Right hindlimb (tissue), 1 donor: ENCODE results near the gene TRIO.
A peak's percentile ranks its signal among the peaks of the same experiment; 100 is the strongest.
"Not testable (repeated sequence)": the region's sequence is repeated elsewhere in the genome, so short reads cannot be mapped to it uniquely, and the experiment has no call there.

Experiments used
- DNase-seq: peaks from one replicate; pipeline ENCODE4 v3.0.0-alpha.2; 2018

TRIO gene

DNA sequence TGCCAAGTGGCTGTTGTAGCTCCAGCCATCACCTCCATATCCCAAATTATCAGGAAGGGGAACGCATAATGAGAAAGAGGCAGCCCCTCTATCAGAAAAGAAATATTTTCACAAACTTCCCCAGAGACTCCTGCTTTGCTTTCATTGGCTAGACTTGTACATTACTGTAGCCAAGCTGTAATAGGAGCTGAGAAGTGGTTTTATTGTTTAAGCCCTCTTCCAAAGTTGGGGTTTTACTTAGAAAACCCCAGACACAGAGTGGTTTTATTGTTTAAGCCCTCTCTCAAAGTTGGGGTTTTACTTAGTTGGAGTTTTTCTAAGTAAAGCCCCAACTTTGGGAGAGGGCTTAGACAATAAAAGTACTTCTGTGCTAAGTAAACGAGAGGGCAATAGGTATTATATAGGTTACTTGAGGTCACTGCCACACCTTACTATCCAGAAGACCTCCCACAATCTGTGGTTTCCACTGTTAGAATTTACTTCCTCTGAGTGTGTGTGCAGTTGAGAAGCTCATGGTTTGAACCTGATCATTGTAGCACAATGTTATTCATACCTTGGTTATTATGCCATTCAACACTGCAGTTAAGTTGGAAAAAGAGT, 222.8 kb downstream of the TRIO start:
- DNase-seq: no peak

DNA sequence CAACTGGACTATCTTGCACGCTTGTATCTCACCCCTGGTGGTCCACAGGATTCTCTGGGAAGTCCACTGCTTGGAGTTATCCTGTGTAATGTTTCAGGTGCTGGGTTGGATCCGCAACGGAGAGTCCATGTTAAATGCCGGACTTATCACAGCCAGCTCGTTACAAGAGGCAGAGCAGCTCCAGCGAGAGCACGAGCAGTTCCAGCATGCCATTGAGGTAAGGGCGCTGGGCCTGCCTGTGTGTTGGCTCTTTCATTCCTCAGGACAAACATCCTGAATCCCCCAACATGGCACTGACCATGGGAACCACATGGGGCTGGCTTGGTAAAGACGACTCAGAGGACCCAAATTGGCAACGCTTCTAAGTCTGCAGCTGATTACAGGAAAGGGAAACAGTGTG, 223.6 kb downstream of the TRIO start:
- no peak for DNase-seq

DNA sequence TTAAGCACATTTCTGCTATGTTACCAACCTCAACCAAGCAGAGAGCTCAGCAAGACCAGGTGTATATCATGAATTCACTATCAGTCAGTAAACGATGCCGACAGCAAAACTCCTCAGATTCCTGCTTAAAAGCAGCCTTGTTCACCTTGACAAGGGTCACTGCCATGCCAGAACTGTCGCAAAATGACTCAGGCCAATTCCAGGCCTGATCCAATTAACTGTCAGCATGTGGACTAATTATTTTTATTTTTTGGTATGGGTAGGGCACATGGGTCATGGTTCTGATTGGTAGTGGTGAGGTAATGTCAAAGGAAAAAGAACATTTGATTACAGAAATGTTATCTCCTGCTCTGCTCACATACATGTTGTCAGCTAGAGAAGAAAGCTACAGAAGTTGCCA, 224.2 kb downstream of the TRIO start:
- DNase-seq: no peak

DNA sequence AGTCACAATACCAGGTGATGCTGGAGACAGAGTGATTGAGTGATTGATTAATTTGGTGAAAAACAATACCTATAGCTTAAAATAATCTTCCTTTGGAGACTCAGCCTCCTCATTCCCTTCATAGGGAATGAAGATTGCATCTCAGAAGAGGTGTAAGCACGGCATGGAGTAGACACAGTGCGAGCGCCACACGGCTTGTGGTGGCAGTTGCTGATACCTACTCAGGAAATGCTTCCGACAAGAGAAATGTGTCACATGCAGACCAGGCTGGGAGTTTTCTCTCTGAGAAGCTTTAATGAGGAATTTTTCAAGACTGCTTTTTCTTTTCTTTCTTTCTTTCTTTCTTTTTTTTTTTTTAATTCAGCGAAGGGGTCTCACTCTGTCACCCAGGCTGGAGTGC, 226.6 kb downstream of the TRIO start:
- DNase-seq: no peak

DNA sequence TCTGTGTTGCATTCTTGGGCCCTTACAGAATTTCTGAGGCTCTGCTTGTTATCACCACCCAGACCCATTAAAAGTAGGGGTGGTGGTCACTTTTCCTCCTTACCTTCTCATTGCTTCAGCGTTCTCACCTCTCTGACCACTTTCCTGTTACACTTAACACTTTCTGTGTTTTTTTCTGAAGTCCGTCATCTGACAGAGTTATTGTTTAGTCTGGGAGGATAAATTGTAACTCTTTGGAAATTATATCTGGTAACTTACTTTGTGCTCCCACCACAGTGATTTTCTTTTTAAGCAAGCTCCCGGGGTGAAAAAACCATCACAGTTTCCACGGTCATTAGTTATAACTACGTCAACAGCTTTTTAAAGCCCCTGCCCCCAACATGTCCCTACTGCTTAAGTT, 227.2 kb downstream of the TRIO start:
- no peak for DNase-seq

DNA sequence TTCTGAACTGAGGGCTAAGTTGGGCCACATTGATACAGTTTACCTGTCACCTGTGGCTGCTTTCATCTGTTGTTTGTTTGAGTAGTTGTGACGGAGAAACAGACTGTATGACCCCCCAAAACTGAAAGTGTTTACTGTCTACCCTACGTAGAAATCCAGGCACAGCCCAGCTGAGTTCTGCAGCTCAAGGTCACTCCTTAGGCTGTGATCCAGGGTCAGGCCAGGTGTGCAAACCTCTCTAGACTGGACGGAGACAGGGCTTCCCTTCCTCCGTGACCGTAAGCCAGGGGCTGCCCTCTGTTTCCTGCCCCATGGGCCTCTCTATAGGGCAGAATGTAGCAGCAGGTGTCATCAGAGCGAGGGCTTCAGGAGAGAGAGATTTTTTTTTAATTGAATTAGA, 230.5 kb downstream of the TRIO start:
- DNase-seq: no peak

DNA sequence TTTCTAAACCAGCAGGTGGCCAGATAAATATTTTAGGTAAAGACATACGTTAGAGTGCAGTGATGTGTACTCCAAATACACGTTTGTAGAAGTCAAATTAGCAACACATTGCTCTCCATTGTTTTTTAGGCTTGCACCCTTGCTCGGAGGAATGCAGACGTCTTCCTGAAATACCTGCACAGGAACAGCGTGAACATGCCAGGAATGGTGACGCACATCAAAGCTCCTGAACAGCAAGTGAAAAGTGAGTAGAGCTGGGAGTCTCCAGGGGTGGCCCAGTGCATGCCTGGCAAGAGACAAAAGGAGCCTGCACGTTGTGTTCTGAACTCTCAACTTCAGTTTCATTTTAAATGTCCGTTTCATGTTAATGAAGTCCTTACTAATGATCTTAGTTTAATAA, 231.0 kb downstream of the TRIO start:
- DNase-seq: no peak

DNA sequence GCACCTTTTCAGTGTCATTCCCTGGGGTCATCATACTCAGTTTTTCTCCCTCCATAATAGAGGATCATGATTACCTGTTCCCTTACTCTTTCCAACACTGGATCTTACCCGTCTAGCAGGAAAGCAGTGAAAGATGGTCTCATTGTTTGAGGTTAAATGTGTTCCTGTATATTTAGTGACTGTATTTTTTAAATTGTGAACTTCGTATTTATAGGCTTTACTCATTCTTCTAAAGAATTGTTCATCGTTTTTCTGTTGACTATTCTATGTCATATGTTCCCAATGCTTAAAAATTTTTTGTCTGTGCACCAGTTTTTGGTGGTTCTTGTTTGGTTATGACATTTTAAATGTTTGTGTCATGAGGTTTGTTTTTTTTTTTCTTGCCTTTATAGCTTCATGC, 233.6 kb downstream of the TRIO start:
- no peak for DNase-seq

DNA sequence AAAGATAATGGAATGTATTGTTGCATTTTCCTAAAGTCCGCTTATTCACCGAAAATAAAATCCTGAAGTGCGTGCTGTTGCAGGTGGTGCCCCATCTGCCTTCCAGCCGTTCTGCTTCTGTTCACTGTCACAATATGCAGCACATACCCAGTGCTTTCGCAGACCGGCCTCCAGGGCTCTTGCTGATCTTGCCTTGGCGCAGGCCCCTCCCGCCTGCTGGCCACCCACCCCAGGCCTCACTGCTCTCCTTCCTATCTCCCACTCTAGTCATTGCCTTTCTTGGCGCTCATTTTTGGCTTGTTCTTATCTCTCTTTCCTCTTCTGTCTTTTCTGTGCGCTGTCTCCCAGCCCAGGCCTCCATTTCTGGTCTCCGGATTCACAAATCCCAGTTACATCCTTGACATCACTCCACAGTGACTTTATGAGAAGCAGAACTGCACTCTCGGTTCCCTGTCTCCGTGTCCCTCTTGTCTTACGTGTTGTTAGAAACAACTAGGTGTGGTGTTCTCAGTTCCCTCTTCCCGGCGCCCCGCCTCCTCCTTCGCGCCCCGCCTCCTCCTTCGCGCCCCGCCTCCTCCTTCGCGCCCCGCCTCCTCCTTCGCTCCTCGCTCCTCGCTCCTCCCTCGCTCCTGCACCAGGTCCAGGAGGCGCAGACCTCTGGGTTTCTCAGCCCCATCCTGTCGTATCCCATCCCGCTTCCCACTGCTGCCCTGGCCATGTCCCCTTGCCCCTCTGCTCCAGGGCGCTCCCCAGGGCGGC, 236.8 kb downstream of the TRIO start:
- DNase-seq: no peak

DNA sequence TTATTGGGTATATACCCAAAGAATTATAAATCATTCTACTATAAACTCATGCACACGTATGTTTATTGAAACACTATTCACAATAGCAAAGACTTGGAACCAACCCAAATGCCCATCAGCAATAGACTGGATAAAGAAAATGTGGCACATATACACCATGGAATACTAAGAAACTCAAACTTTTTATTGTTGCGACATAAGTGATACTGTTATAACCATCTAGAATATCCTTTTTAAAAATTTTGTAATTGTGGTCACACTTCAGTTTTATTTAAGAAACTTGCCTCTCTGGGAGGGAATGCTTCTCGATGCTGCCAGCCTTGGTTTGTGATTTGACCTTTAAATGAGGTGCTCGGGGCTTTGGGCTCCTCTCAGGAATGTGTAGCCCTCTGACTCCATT, 237.6 kb downstream of the TRIO start:
- no peak for DNase-seq

DNA sequence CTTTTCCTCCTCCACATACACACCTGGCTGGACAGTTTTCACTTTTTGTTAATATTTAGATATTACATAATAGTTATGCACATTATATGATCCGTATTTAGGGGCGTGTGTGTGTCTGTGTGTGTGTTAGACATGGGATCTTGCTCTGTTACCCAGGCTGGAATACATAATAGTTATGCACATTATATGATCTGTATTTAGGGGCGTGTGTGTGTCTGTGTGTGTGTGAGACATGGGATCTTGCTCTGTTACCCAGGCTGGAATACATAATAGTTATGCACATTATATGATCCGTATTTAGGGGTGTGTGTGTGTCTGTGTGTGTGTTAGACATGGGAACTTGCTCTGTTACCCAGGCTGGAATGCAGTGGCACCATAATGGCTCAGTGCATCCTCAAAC, 239.5 kb downstream of the TRIO start:
- no peak for DNase-seq

DNA sequence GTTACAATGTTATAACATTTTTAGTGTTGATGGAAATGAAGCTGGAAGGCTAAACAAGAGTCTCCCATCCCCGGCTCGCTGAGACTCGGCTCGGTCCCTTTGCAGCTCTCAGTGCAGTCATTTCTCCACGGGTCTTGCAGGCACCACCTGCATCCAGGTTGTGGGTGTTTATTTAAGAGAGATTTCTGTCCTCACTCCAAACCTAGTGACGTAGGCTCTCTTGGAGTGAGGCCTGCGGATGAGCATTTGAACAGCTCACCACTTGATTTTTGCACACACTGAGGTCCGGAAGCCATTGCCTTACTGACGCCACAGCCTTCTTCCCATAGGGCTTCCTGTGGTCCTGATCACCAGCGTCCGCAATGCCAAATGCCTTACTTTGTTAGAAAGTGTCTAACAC, 240.8 kb downstream of the TRIO start:
- no peak for DNase-seq

DNA sequence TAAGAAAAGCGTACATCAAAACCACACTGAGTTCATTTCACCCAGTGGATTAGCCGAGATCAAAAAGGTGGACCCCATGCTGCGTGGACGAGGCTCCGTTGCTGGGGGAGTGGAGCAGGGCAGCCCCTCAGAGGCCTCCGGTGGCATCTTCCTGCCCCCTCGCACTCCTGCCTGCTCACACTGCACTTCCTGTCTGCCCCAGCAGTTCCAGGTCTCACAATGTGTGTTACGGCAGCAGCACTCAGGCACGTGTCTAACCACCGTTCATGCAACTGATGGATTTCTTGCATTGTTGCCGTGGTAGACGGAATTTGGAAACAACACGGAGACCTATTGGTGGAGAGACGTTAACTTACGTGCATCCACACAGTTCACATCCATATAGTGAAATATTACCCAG, 241.9 kb downstream of the TRIO start:
- no peak for DNase-seq

DNA sequence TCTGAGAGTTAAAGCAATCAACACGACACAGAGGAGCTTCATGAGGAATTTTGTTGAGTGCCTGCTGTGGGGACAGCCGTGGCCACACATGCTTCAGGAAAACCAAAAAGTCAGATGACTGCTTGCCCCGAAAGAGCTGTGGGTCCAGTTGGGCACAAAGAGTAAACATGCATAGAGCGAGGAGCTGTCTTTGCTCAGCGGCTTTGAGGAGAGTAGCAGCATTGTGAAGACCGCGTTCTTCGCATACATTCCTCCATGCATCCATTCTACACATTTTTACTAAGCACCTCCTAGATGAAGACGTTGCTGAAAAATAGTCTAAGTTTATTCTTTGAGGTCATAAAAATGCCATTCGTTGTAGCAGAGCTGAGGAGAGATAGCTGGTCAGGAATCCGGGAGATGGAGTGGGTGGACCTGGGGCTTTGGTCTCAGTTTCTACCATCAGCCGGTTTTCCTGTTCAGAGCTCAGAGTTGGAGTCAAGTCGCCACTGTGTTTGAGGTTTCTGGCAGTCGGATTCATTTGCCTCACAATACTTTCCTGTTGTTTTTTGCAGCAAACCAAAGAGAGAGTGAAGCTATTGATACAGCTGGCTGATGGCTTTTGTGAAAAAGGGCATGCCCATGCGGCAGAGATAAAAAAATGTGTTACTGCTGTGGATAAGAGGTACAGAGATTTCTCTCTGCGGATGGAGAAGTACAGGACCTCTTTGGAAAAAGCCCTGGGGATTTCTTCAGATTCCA, 243.9 kb downstream of the TRIO start:
- DNase-seq: no peak

DNA sequence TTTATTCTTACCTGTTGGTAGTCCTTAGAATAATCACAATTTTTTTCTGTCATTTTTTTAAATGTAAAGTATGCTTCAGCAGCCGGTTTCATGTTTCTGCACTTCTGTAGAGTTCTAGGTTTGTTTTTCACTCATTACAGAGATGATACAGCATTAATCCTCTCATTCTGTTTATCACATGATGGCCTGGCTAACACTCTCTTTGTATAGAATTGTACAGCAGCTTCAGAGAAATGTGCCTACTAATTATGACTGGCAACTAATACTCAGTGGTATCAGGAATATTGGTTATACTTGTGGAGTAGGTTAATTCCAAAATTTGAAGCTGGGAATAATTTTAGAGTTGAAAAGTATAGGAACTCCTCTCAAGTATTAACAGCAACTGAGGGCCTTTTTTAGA, 245.6 kb downstream of the TRIO start:
- DNase-seq: no peak

DNA sequence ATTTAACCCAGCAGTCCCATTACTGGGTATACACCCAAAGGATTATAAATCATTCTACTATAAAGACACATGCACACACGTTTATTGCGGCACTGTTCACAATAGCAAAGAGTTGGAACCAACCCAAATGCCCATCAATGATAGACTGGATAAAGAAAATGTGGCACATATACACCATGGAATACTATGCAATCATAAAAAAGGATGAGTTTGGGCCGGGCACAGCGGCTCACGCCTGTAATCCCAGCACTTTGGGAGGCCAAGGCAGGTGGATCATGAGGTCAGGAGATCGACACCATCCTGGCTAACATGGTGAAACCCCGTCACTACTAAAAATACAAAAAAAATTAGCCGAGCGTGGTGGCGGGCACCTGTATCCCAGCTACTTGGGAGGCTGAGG, 249.4 kb downstream of the TRIO start:
- DNase-seq: not testable (repeated sequence)

DNA sequence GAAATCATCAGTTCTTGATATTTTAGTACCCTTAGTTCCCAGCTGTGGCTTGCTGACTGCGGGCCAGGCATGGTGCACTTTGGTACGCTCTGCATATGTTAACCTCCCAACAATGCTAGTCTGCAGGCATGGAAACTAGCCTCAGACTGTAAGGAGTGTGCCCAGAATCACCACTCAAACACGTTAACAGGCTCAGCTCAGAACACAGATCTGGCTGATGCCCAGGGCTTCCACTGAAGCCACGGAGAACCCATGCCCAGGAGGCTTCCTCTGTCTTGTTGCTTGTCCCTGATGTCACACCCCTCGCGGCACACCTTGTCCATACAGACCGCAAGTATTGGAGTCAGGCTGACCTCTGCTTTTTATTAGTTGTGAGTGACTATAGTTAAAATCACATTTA, 251.2 kb downstream of the TRIO start:
- DNase-seq: no peak

DNA sequence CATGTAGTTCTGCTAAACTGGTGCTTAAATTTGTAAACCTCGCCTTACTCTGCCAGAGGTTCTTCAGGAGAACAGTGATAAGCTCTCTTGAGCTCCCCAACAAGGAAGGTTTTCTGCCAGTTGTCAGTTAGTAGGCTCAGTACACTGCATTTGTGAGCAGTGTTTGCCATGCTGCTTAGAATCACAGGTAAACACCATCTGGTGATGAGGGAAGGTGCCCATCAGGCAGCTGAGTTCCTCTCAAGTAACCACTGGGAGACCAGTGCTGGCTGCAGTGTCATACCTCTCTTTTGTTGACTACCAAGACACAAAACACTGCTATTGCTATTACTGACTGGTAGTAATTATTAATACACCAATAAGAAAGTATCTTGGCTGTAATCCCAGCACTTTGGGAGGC, 252.3 kb downstream of the TRIO start:
- no peak for DNase-seq

DNA sequence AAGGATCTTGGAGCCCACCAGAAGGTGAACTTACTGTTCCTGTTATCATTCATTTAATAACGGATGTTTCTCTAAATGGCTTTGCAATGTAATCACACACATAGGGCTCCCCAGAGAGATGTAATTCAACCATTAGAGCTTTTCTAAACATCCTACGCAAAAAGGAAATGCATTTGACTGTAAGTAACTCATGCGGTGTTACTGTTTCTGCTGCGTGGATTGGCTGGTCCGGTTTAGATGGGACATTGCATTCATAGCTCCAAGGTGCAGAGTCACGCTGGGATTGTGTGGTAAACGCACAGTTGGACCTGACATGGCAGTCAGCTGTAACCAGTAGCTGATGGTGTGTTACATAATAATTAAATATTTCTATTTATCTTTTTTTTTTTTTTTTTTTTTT, 252.9 kb downstream of the TRIO start:
- no peak for DNase-seq

DNA sequence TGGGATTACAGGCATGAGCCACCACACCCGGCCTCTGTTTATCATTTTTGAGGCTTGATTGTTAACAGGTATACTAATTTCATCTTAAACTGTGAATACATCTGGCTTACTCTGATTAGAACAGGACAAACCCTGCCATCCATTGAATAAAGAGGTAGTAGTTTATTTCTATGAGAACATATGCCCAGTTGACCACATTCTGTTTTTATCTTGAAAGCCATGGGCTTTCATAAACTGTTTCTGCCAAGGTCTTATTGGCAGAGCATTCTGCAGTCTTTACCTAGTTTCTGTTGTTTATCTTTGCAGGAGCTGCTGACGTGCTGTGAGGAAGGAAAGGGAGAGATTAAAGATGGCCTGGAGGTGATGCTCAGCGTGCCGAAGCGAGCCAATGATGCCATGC, 253.6 kb downstream of the TRIO start:
- no peak for DNase-seq

DNA sequence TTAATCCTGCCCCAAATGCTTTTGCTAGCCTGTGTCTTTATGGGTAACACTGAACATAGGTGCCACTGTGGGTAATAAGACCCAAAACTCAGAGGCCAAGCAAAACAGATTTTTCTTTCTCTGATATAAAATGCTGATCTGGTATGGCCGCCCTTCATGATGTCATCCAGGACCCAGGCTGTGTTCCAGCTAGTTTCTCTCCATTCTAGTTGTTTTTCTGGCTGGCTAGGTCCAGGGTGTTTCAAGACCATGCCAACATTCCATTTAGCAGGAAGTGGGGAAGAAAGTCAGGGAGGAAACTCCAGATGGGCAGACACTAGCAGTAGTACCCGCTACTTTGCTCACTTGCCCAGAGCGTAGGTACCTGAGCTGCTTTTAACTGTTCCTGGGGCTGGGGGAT, 254.6 kb downstream of the TRIO start:
- no peak for DNase-seq

DNA sequence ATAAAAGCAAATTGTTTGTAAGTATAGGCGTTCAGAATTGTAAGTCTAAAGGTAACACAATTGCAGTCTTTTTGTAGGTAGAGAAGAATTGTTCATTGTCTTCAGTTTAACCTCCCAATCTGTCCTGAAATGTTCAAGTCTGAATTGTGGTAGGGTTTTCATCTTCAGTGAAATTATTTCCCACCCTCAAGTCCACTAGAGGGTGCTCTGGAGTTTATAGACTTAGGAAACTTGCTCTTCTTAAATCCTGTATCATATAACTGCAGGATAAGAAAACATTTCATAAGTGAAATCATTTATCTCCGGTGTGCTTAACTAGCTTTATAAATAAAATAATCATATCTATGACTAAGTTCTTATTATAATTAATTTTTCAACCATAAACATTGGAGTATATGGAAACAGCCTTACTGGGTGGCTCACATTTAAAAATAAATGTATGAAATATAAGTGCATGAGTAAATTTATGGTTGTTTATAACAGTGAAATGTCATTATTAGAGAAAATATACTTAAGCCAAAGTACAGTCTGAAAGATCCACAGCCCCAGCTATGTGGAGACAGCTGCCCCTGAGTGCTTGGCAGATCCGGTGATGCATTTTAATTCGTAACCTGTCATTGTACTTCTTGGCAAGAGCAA, 256.0 kb downstream of the TRIO start:
- no peak for DNase-seq

DNA sequence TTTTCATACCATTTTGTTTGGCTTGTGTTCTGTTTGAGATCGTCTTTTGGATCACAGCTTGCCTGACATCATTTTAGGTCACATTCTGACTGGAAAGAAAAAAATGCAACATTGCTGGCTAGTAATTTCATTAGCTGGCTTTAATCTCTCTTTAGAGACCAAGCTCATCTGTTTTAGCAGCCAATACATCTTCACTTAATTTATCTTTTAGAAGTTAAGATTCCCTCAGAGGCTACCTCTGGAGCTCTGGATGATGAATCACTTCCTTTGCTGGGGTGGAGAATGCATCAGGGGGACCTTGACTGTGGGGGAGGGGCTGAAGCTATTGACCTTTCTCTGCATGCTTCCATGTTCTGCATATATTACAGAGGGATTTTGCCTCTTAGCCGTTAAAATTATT, 256.9 kb downstream of the TRIO start:
- DNase-seq: peak; percentile 63

DNA sequence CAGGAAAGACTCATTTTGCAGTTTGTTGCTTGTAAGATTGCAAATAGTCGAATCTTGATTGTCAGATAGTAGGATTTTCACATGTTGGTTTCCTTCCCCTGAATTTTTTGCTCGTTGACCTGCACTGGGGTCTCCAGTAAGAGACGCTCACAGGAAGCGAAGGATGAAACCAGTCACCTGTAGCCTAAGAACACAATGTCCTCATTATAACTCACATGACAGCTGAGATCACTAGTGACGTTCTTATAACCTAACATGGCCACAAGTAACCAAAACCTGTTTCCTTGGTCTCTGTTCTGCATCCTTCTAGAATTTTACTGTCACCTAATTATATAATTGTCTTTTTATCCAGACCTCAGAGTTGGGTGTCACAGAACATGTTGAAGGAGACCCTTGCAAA, 257.5 kb downstream of the TRIO start:
- DNase-seq: no peak
